GM18520 (cell line): Measurements from ENCODE around the gene CD164.
A peak's percentile ranks its signal among the peaks of the same experiment; 100 is the strongest.

Source experiments
- ATAC-seq: cut with Tn5 transposase; IDR thresholded peaks from one replicate; pipeline ENCODE4 v1.9.1; 2021; ENCODE audit not compliant: unreplicated experiment

The CD164 gene

GRCh38 chr6:109381747-109382575 lies at the start of gene CD164:
TSS of gene CD164 (minus strand) at chr6:109382467. CDS start at chr6:109382378, 89 bp downstream.
- ATAC-seq: peak; percentile 28

GRCh38 chr6:109429496-109429895 lies 47.2 kb upstream of the CD164 start:
- ATAC-seq: no peak

GRCh38 chr6:109428889-109429477 lies 46.7 kb upstream of the CD164 start:
- ATAC-seq: no peak

GRCh38 chr6:109424946-109425345 lies 42.7 kb upstream of the CD164 start:
- no peak for ATAC-seq

GRCh38 chr6:109421184-109421583 lies 38.9 kb upstream of the CD164 start:
- no peak for ATAC-seq

GRCh38 chr6:109420751-109421150 lies 38.5 kb upstream of the CD164 start:
- ATAC-seq: no peak

GRCh38 chr6:109417646-109418045 lies 35.4 kb upstream of the CD164 start:
- no peak for ATAC-seq

GRCh38 chr6:109411034-109411433 lies 28.8 kb upstream of the CD164 start:
- ATAC-seq: no peak

- no peak for ATAC-seq
Observed at GRCh38 chr6:109406196-109406595, 23.9 kb upstream of the CD164 start.

GRCh38 chr6:109397020-109397419 lies 14.8 kb upstream of the CD164 start:
- ATAC-seq: no peak

- no peak for ATAC-seq
Observed at GRCh38 chr6:109396046-109396718, 13.9 kb upstream of the CD164 start.

- ATAC-seq: no peak
Observed at GRCh38 chr6:109393886-109394281, 11.6 kb upstream of the CD164 start.

GRCh38 chr6:109393157-109393885 lies 11.1 kb upstream of the CD164 start:
- ATAC-seq: no peak

GRCh38 chr6:109389650-109390274 lies 7.5 kb upstream of the CD164 start:
- no peak for ATAC-seq

- no peak for ATAC-seq
Observed at GRCh38 chr6:109388265-109388664, 6.0 kb upstream of the CD164 start.

GRCh38 chr6:109383438-109383940 lies 1.2 kb upstream of the CD164 start:
- no peak for ATAC-seq

GRCh38 chr6:109382576-109383437 lies 540 bp upstream of the CD164 start:
- peak; percentile 53 for ATAC-seq

GRCh38 chr6:109381061-109381746 lies 1.1 kb downstream of the CD164 start:
- no peak for ATAC-seq

- no peak for ATAC-seq
Observed at GRCh38 chr6:109379711-109380110, 2.6 kb downstream of the CD164 start.
